ENCODE results near the gene CARM1. TPM values are rescaled to one million over a fixed set of nuclear protein-coding genes. Genes with fewer than 3 reads are reported as not detected.
A peak's percentile ranks its signal among the peaks of the same experiment; 100 is the strongest.
"Not testable (repeated sequence)": the region's sequence is repeated elsewhere in the genome, so short reads cannot be mapped to it uniquely, and the experiment has no call there.

Gene CARM1
- total and polyA plus RNA-seq, 11 donors: 22.4 to 39.5 (median 29.3) TPM

DNA sequence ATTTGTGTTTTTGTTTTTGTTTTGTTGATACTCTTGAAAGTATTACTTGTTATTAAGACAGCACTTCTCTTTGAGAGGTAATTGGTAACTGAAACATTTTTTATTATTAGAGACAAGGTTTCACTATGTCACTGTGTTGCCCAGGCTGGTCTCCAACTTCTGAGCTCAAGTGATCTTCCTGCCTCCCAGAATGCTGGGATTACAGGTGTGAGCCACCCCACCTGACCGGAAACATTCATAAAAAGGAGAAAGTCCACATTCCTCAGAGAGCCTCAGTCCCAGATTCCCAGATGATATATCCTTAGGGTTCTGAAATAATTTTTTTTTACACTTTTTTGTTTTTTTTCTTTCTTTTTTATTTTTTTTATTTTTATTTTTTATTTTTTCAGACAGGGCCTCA is 2.7 kb downstream of the CARM1 start:
- TF ChIP-seq POLR2A (IDR thresholded peaks at IDR 0.05) (no peak), CTCF (IDR thresholded peaks at IDR 0.05) (no peak)
- Histone ChIP-seq H3K4me3 (no peak overlapping the region), H3K4me1 (peaks cover 0 to 68% (median 31%) of the 10 kb centered on the region in 12 donors), H3K27me3 (no peaks in the 10 kb centered on the region), H3K36me3 (no peaks in the 10 kb centered on the region), H3K9me3 (no peaks in the 10 kb centered on the region), H3K27ac (no peak overlapping the region)
- WGBS, 4 donors: 93 to 95% (median 95%) methylated on average over 1 of the region's 1 CpG
- DNase-seq (no peak), ATAC-seq (no peak)
- intact Hi-C loops (cut with DNase I): loop anchor here in 1 of 10 donors (5.0 kb wide), 1 partner anchor 53 kb away; the partner anchor contains the start of genes TIMM29 and YIPF2

DNA sequence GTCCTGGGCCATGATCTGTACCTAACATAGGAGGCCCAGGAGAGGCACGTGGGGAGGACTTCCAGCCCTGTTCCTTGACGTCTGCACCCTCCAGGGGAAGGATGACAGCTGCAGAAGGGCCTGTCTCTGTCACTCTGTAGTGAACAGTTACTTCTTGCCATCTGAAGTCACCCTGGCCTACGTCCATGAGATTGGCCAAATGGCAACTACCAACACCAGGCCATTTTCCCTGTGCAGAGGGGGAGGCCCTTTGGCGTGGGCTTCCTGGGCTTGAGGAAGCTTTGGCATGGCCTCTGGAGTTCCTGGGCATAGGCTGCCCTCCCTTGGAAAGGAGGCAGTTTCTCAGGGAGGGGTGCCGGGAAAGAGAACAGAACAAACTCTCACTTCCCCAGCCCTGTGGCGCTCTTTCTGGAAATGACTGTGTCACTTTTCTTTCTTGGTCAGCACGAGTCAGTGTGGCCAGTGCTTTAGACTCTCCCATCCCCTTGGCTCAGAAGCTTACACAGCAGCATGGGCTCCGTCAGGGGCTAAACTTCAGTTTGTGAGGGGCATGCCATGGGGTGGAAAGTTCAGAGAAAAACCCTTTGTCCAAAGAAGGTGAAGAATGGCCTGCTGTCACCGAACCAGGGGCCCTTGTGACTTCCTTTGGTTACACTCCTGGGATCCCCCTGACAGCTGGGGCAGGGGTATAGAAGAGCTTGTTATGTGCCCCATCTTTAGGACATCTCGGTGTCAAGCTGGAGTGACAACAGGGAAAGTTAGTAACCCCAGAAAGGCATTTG is 5.3 kb downstream of the CARM1 start:
- DNase-seq: peak in 3 of 5 donors; percentile 61 to 85 (median 69)

DNA sequence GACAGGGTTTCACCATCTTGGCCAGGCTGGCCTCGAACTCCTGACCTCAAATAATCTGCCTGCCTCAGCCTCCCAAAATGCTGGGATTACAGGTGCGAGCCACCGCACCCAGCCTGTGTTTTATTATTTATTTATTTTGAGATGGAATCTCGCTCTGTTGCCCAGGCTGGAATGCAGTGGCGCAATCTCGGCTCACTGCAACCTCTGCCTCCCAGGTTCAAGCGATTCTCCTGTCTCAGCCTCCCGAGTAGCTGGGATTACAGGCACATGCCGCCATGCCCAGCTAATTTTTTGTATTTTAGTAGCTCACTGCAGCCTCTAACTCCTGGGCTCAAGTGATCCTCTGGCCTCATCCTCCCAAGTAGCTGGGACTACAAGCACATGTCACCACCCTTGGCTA is 6.3 kb downstream of the CARM1 start:
- Histone ChIP-seq H3K4me1 (peaks cover 3 to 71% (median 43%) of the 10 kb centered on the region in 12 donors), H3K27ac (peak overlapping the region in 7 of 12 donors; percentile 21 to 89 (median 70))
- not testable (repeated sequence) for H3K9me3 ChIP-seq, H3K36me3 ChIP-seq, DNase-seq, H3K4me3 ChIP-seq, H3K27me3 ChIP-seq, ATAC-seq
- intact Hi-C loops (cut with DNase I): loop anchor here in 3 of 10 donors (5.0 kb wide), 1 partner anchor 50 kb away; the partner anchor contains the start of genes TIMM29 (in 3 of the 3) and YIPF2 (in 3 of the 3)
- WGBS, 4 donors: 89 to 98% (median 93%) methylated on average over 9 of the region's 9 CpGs

More for the DNA sequence above, 5.3 kb downstream of the CARM1 start:
- H3K4me1 ChIP-seq: peaks cover 0 to 69% (median 40%) of the 10 kb centered on the region in 12 donors
- intact Hi-C loops (cut with DNase I): loop anchor here in 3 of 10 donors (5.0 kb wide), 1 partner anchor 51 kb away; the partner anchor contains the start of genes TIMM29 (in 3 of the 3) and YIPF2 (in 3 of the 3)
- H3K4me3 ChIP-seq: no peak overlapping the region
- H3K9me3 ChIP-seq: no peaks in the 10 kb centered on the region
- 60 to 87% (median 64%) methylated on average over 6 to 10 of the region's 10 CpGs for WGBS, 4 donors
- peak overlapping the region in 11 of 12 donors; percentile 3 to 89 (median 67) for H3K27ac ChIP-seq
- H3K27me3 ChIP-seq: no peaks in the 10 kb centered on the region
- ATAC-seq: peak; percentile 66 to 84 (median 76)
- TF ChIP-seq POLR2A (IDR thresholded peaks at IDR 0.05) (no peak), CTCF (IDR thresholded peaks at IDR 0.05) (no peak)
- H3K36me3 ChIP-seq: no peaks in the 10 kb centered on the region

- H3K27ac ChIP-seq: peak overlapping the region in 2 of 12 donors; percentile 86 to 89
- WGBS, 4 donors: 73 to 84% (median 80%) methylated on average over 3 of the region's 3 CpGs
- H3K27me3 ChIP-seq: no peaks in the 10 kb centered on the region
- no peak for DNase-seq
- no peak for ATAC-seq
- no peaks in the 10 kb centered on the region for H3K9me3 ChIP-seq
- intact Hi-C loops (cut with DNase I): loop anchor here in 3 of 10 donors (5.0 kb wide), 1 partner anchor 49 kb away; the partner anchor contains the start of genes TIMM29 (in 3 of the 3) and YIPF2 (in 3 of the 3)
- TF ChIP-seq POLR2A (IDR thresholded peaks at IDR 0.05) (no peak), CTCF (IDR thresholded peaks at IDR 0.05) (no peak)
- no peak overlapping the region for H3K4me3 ChIP-seq
- H3K4me1 ChIP-seq: peaks cover 3 to 64% (median 38%) of the 10 kb centered on the region in 12 donors
- no peaks in the 10 kb centered on the region for H3K36me3 ChIP-seq
Measured at GRCh38 chr19:10878253-10878652, 6.9 kb downstream of the CARM1 start.
